KMS-11 (cell line): ENCODE data around the gene PRICKLE2.
"Not testable (repeated sequence)": the region's sequence is repeated elsewhere in the genome, so short reads cannot be mapped to it uniquely, and the experiment has no call there.

Experiments
- H2AFZ ChIP-seq: fragments of 200-600 bp; sonication (generic); 2 replicates; pipeline ENCODE4 v1.6.1; 2016; ENCODE audit warnings: antibody characterized with exemption, mixed run types, low read depth
- H3K27ac ChIP-seq: fragments of 200-600 bp; sonication (generic); 2 replicates; pipeline ENCODE4 v1.6.1; 2016; ENCODE audit warnings: mild to moderate bottlenecking, mixed run types
- H3K27me3 ChIP-seq: fragments of 200-600 bp; sonication (generic); 2 replicates; pipeline ENCODE4 v1.6.1; 2017; ENCODE audit warnings: mild to moderate bottlenecking, low read depth, mixed run types, moderate library complexity; ENCODE audit not compliant: insufficient read depth
- H3K36me3 ChIP-seq: fragments of 200-600 bp; sonication (generic); 2 replicates; pipeline ENCODE4 v1.6.1; 2017; ENCODE audit warnings: mild to moderate bottlenecking, mixed run types; ENCODE audit not compliant: insufficient read depth
- H3K4me1 ChIP-seq: fragments of 200-600 bp; sonication (generic); 2 replicates; pipeline ENCODE4 v1.6.1; 2016; ENCODE audit warnings: mild to moderate bottlenecking, low read depth, mixed run types; ENCODE audit not compliant: poor library complexity, severe bottlenecking
- H3K4me2 ChIP-seq: fragments of 200-600 bp; sonication (generic); 2 replicates; pipeline ENCODE4 v1.7.0; 2016; ENCODE audit warnings: mild to moderate bottlenecking, mixed run types
- H3K4me3 ChIP-seq: fragments of 200-600 bp; sonication (generic); IDR thresholded peaks from 2 replicates; pipeline ENCODE4 v1.6.1; 2017; ENCODE audit warnings: low read depth, low read length, mixed read lengths; ENCODE audit not compliant: insufficient read depth
- H3K79me2 ChIP-seq: fragments of 200-600 bp; sonication (generic); 2 replicates; pipeline ENCODE4 v1.6.1; 2016; ENCODE audit warnings: low read depth, mixed run types; ENCODE audit not compliant: insufficient read depth
- H3K9ac ChIP-seq: fragments of 200-600 bp; sonication (generic); 2 replicates; pipeline ENCODE4 v1.6.1; 2016; ENCODE audit warnings: mild to moderate bottlenecking, mixed run types
- H4K20me1 ChIP-seq: fragments of 200-600 bp; sonication (generic); 2 replicates; pipeline ENCODE4 v1.6.1; 2016; ENCODE audit warnings: mild to moderate bottlenecking, mixed run types; ENCODE audit not compliant: insufficient read depth
- CTCF ChIP-seq: fragments of 200-600 bp; sonication (generic); conservative IDR thresholded peaks from 2 replicates; pipeline ENCODE4 v1.6.1; 2017; ENCODE audit warnings: low read depth, mild to moderate bottlenecking, antibody characterized with exemption, low read length, moderate library complexity, mixed read lengths

PRICKLE2 gene

DNA sequence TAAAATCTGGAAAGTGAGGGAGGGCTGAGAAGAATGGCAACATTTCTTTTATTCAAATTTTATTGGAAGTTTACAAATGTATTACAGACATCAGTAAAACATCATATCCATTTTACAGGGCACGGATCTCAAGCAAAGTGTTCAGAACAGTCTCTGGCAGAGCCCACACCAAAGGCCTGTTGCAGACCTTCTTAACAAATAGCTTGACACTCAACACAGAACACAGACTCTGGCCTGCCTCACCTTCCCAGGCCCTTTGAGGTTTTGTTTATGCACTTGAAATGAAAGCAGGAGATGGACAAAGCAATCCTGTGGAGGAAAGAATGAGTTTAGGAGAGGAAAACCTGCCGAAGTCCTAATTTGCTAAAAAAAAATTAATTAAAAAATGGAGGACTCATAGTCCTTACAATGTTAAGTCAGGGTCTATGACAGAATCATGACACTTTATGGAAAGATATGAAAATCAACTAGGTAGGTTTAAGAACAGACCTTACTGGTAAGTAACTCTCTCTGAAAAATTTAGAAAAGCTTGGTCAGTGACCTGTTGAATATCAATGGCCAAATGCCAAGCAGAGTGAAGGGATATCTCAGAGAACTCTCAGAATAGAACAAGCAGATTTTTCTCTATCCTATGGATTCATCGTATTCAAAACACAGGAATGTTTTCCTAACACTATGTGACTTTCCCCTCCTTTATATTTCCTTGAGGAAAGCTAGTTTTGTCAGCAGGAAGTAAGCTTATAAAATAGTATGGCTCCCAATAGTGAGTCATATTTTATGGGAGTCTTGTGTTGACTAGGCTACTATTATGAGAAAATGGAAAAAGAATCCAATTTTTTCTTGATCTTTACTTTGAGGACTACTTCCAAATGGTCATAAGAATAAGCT, 131.2 kb downstream of the PRICKLE2 start:
- Histone ChIP-seq H3K79me2 (no peaks in the 10 kb centered on the region), H3K4me1 (no peaks in the 10 kb centered on the region), H3K27ac (no peak overlapping the region), H3K9ac (no peak overlapping the region), H2AFZ (no peak overlapping the region), H3K4me3 (no peak overlapping the region), H3K36me3 (no peaks in the 10 kb centered on the region), H3K27me3 (no peaks in the 10 kb centered on the region), H4K20me1 (no peaks in the 10 kb centered on the region), H3K4me2 (no peak overlapping the region)
- no peak for TF ChIP-seq CTCF

GRCh38 chr3:64093211-64093610, 132.1 kb downstream of the PRICKLE2 start:
- no peaks in the 10 kb centered on the region for H3K79me2 ChIP-seq
- no peaks in the 10 kb centered on the region for H4K20me1 ChIP-seq
- no peak overlapping the region for H3K4me3 ChIP-seq
- no peak overlapping the region for H3K4me2 ChIP-seq
- no peak overlapping the region for H3K9ac ChIP-seq
- no peaks in the 10 kb centered on the region for H3K36me3 ChIP-seq
- no peak overlapping the region for H3K27ac ChIP-seq
- no peaks in the 10 kb centered on the region for H3K27me3 ChIP-seq
- TF ChIP-seq CTCF, result no peak
- no peak overlapping the region for H2AFZ ChIP-seq
- H3K4me1 ChIP-seq, result no peaks in the 10 kb centered on the region

GRCh38 chr3:64091501-64091900, 133.8 kb downstream of the PRICKLE2 start:
- Histone ChIP-seq H3K4me2 (no peak overlapping the region), H3K27ac (no peak overlapping the region), H3K27me3 (no peaks in the 10 kb centered on the region), H3K4me1 (no peaks in the 10 kb centered on the region), H3K36me3 (no peaks in the 10 kb centered on the region), H2AFZ (no peak overlapping the region), H3K9ac (no peak overlapping the region), H3K79me2 (no peaks in the 10 kb centered on the region), H3K4me3 (no peak overlapping the region), H4K20me1 (no peaks in the 10 kb centered on the region)
- TF ChIP-seq CTCF, result no peak

DNA sequence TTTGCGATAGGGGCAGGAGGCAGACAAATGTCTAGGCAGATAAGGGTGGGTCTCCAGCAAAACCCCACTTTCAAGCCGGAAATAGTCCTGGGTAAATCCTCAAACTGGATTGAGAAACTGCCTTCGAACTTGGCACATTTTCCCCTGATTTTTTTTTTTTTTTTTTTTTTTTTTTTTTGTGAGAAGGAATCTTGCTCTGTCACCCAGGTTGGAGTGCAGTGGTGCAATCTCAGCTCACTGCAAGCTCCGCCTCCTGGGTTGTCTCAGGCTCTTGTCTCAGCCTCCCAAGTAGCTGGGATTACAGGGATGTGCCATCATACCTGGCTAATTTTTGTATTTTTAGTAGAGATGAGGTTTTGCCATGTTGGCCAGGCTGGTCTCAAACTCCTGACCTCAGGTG, 135.9 kb downstream of the PRICKLE2 start:
- not testable (repeated sequence) for H3K36me3 ChIP-seq, H3K4me1 ChIP-seq, H3K27ac ChIP-seq, H3K9ac ChIP-seq, H3K4me2 ChIP-seq, H3K4me3 ChIP-seq, H3K27me3 ChIP-seq, H3K79me2 ChIP-seq, H4K20me1 ChIP-seq, H2AFZ ChIP-seq

GRCh38 chr3:64088408-64089205, 136.7 kb downstream of the PRICKLE2 start:
- Histone ChIP-seq H3K4me2 (no peak overlapping the region), H4K20me1 (no peaks in the 10 kb centered on the region), H3K4me1 (no peaks in the 10 kb centered on the region), H3K79me2 (no peaks in the 10 kb centered on the region), H2AFZ (no peak overlapping the region), H3K36me3 (no peaks in the 10 kb centered on the region), H3K4me3 (no peak overlapping the region), H3K27me3 (no peaks in the 10 kb centered on the region), H3K9ac (no peak overlapping the region), H3K27ac (no peak overlapping the region)
- no peak for TF ChIP-seq CTCF
